Fibroblast of skin of scalp (primary cell): ENCODE measurements around the gene RAD52. TPM values are rescaled to one million over a fixed set of nuclear protein-coding genes. Genes with fewer than 3 reads are reported as not detected.

Experiments
- DNase-seq: peaks from one replicate; pipeline ENCODE4 v3.0.0-alpha.2; 2013
- polyA plus RNA-seq, 2 experiments: library from polyadenylated mRNA; unstranded; fragments of 120-200 nt; gene quantifications; one replicate each; pipeline ENCODE4 v1.2.1, GENCODE V29; 2013; ENCODE audit not compliant: insufficient read length in 2 of 2

Gene RAD52
- 7.1 TPM for polyA plus RNA-seq (2013, experiment 1 of 2; ENCODE audit: insufficient read length)
- polyA plus RNA-seq (2013, experiment 2 of 2; ENCODE audit: insufficient read length) = 7.5 TPM

GRCh38 chr12:949453-950191 is at the start of gene RAD52:
Gene RAD52, minus strand, starts transcription at chr12:949694. Its CDS starts 16,636 bp downstream, at chr12:933058.
- DNase-seq = peak; percentile 99

DNA sequence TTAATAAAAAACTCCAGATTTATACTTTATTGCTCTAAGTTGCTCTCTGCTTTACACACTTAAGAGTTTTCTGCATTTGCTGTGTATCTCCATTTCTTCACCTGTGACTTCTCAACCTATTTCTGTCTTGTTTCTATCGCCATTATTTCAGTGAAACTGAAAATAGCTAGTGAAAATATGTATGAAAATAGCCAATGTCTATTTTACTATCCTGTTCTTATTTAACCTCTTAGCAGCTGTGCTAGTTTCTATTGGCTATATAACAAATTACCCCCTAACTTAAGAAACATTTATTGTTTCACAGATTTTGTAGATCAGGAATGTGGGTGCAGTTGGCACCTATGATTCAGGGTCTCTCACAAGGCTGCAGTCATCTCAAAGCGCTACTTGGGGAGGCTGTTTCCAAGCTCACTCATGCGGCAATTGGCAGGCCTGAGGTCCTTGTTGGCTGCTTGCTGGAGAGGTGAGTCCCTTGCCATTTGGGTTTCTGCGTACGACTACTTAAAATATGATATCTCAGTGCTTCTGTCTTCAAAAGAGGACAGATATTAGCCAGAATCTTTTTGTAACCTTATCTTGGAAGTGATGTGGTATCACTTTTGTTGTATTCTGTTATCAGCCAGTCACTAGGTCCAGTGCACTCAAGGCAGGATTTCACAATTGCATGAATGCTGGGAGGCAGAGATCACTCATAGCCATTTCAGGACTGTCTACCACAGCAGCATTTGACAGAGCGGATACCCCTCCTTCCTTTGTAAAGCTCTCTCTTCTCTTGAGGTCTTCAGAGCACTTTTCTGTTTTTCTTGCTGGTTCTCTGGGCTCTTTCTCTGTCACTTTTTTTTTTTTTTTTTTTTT is 48.8 kb upstream of the RAD52 start:
- DNase-seq = no peak

DNA sequence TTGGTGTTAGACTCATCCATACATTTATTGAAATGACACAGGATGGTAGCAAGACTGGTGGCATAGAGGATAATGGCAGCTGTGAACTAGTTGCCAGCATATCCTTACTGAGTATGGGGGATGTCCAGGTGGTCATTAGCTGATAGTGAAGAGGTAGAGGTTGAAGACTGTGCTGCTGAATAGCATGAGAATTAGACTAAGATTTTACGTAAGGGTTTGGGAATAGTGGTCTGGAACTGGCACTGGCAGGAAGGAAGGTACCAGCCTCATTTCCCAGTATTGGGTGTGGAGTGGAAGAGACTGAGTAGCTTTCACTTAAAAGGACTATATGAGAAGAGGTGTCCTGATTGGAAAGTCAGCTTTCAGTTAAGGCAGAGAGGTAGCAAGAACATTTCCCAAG is 48.0 kb upstream of the RAD52 start:
- no peak for DNase-seq

GRCh38 chr12:996881-997280 is 47.4 kb upstream of the RAD52 start:
- no peak for DNase-seq

- no peak for DNase-seq
Measured at GRCh38 chr12:992647-993046, 43.2 kb upstream of the RAD52 start.

DNA sequence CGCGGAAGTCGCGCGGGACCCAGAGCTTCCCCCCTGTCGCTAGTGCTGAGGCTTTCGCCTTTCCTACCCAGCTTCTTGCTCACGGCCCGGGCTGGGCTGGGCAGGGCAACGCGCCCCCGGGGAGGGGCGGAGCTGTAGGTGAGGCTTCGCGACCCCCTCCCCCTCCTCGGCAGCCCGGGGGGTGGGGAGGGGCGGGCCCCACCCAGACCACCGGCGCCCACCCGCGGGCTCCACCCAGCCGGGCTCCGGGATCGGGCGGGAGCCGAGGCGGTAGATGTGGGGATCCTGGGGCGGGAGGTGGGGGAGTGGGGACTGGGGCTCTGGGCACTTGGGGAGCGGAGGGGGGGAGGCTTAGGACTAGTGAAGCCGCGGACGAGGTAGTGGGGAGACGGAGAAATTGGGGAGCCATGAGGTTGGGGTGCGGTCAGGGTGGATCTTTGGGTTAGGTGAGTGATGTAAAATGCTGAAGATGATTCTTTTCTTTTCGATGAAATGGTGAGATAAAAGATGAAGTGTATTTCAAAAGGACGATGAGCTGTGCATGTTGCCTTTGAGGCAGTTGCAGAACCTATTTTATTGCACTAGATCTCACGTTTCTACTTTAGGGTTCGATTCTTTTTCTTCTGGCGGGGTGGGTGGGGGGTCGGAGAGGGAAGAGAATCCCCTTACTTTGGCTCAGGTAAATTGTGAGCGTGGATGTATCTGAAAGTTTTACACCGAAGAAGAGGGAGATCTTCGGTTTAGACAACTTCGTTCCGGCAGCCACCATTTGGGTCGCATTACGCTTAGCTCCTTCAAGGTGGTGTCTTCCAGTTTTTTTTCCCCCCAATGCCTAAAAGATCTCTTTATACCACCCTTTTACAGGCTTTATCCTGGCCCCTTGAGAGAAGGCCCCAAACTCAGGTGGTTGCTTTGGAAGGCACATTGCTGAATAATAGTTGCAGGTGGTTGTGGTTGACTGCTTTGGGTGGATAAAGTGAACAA is 42.1 kb upstream of the RAD52 start:
- DNase-seq = no peak

GRCh38 chr12:990661-991349 is 41.3 kb upstream of the RAD52 start, which contains the start of gene ERC1:
Gene ERC1, plus strand, starts transcription at chr12:991223. Its CDS starts 36,681 bp downstream, at chr12:1027904.
- DNase-seq = peak; percentile 92

GRCh38 chr12:989751-990660 is 40.5 kb upstream of the RAD52 start:
- DNase-seq = peak; percentile 74

DNA sequence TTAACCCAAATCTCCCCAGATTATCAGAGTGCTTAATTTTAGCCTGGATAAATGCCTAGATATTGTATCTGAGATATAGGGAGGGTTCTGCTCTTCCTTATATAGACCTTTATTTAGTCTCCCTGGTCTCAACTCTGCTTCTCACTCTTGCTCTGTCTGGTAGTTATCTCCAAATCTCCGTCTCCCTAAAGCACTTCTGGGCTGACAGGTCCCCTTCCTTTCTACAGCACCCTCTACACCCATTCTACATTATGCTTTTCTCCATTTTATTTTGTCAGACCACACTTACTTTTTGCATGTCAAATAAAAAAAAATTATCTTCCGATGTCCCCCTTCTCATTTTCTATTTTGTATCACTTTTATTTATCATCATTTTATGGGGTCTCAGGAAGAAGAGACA is 39.6 kb upstream of the RAD52 start:
- DNase-seq = no peak

GRCh38 chr12:988646-989045 is 39.2 kb upstream of the RAD52 start:
- DNase-seq = no peak

GRCh38 chr12:981961-982360 is 32.5 kb upstream of the RAD52 start:
- no peak for DNase-seq

GRCh38 chr12:981176-981828 is 31.8 kb upstream of the RAD52 start:
- DNase-seq = no peak

DNA sequence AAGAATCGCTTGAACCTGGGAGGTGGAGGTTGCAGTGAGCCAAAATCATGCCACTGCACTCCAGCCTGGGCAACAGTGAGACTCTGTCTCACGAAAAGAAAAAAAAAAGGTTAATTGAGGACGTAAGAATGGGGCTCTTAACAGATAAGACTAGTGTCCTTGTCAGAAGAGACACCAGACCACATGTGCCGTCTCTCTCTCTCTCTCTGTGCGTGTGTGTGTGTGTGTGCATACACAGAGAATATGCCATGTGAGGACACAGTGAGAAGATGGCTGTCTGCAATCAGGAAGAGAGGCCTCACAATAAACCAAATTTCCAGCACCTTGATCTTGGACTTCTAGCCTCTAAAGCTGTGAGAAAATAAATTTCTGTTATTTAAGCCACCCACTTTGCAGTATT is 29.9 kb upstream of the RAD52 start:
- DNase-seq = no peak

- DNase-seq = no peak
Measured at GRCh38 chr12:977156-977555, 27.7 kb upstream of the RAD52 start.

DNA sequence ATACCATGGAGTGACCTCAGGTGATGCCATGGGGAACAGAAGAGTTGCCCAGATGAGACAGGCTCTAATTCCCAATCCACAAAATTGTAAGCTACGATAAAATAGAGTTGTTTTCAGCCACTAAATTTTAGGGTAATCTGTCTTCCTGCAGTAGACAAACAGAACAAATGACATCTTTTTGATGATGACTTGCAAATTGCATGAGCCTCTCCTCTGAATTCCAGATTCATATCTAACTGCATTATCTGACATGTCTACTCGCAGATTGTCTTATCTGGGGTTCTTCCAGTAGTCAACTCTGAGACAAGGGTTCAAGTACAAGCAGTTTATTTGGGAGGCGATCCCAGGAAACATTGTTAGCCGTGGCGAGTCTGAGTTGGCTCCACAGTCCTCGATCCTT is 27.1 kb upstream of the RAD52 start:
- DNase-seq = no peak

DNA sequence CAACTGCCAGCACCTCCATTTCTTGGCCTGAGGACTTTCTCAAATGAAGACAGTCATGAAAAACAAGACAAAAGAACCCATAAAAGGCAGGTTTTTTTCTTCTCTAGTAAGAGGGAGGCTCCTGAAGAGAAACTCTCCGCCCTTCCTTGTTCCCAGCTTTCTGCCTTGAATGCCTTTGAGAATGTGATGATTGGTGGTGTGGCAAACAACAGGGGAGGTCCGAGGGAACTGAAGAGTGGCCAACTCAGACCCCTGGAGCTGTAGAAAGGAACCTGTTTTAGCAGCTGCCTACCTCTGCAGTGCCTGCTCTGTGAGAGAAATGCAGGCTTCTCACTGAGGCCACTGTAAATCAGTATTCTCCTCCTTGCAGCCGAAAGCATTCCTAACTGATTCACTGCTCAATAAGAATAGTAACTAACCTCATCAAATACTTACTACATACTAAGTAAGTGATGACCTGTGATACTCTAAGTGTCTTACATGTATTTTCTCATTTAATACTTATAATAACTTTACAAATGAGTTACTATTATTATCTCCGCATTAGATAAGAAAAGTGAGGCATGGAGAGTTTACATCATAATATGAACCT is 24.9 kb upstream of the RAD52 start:
- no peak for DNase-seq

DNA sequence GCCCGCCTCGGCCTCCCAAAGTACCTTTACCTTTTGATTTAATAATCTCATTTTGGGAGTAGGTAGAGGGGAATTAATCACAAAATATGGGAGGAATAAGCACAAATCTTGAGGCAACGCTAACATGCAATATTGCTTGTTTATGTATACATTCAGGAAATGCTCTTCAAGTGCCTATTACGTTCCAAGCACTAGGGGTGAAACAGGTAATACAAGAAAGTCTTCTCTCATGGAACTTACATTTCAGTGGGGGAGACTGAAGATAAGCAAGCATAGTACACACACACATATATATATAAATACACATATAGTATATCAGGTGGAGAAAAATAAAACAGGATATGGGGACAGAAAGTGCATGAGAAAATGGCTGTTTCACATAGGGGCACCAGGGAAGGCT is 22.5 kb upstream of the RAD52 start:
- no peak for DNase-seq

DNA sequence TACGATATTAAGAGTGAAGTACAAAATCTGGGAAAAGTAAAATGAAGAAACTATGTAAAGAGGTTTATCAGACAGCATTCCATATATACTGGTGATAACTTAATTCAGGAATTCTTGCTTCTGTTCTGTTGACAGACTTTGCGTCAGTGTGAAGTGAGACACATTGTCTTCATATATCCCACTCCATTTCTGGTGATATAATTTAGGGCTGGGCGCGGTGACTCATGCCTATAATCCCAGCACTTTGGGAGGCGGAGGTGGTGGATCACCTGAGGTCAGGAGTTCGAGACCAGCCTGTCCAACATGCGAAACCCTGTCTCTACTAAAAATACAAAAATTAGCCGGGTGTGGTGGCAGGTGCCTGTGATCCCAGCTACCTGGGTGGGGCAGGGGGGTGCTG is 20.3 kb upstream of the RAD52 start:
- DNase-seq = no peak

DNA sequence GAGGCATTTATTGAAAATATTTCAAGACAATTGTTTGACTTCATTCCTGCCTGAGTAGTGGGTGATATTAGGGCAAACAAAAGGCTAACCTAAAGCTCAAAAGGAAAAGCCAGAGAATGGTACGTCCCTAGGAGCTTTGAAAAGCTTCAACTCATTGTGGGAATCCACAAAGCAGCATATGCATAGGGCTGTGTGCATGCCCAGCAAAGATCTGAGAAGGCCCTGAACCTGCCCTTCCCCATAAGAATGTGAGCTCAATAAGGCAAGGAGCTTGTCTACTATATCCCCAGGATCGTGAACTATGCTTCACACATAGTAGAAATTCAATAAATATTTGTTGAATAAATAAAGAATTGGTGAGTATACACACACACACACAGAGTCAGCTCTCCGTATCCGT is 19.1 kb upstream of the RAD52 start:
- no peak for DNase-seq

- DNase-seq = no peak
Measured at GRCh38 chr12:967641-968040, 18.1 kb upstream of the RAD52 start.
